RWPE2 (cell line): Measurements from ENCODE around the gene SUCO.

Experiments
- ATAC-seq: fragments of 200-7000 bp; cut with Tn5 transposase; 3 replicates; pipeline ENCODE4 v1.9.1; 2021; ENCODE audit warnings: low read depth
- DNase-seq: peaks from one replicate; pipeline ENCODE4 v3.0.0-alpha.2; 2020; ENCODE audit warnings: low spot score
- H3K27ac ChIP-seq: fragments of 450-650 bp; 2 replicates; pipeline ENCODE4 v1.5.1; 2017; ENCODE audit warnings: mild to moderate bottlenecking; ENCODE audit not compliant: poor library complexity, severe bottlenecking
- H3K27me3 ChIP-seq: fragments of 250-450 bp; sonication (Bioruptor Pico); 2 replicates; pipeline ENCODE4 v1.5.1; 2021; ENCODE audit warnings: mild to moderate bottlenecking, moderate library complexity; ENCODE audit not compliant: insufficient read depth, poor library complexity, severe bottlenecking
- H3K36me3 ChIP-seq: fragments of 250-450 bp; sonication (Bioruptor Pico); 2 replicates; pipeline ENCODE4 v1.5.1; 2020; ENCODE audit warnings: low read depth, mild to moderate bottlenecking, moderate library complexity
- H3K4me1 ChIP-seq: fragments of 250-450 bp; sonication (Bioruptor Pico); 2 replicates; pipeline ENCODE4 v1.5.1; 2021; ENCODE audit warnings: mild to moderate bottlenecking, moderate library complexity; ENCODE audit not compliant: insufficient read depth, poor library complexity, severe bottlenecking
- H3K4me3 ChIP-seq: fragments of 250-450 bp; sonication (Bioruptor Pico); 2 replicates; pipeline ENCODE4 v1.5.1; 2021; ENCODE audit warnings: mild to moderate bottlenecking, moderate library complexity; ENCODE audit not compliant: severe bottlenecking
- H3K9me3 ChIP-seq: fragments of 250-450 bp; sonication (Bioruptor Pico); 2 replicates; pipeline ENCODE4 v1.5.1; 2021; ENCODE audit warnings: mild to moderate bottlenecking, moderate library complexity; ENCODE audit not compliant: severe bottlenecking
- TF ChIP-seq, protein P1 (sequence below): fragments of 450-650 bp; IDR thresholded peaks from one replicate; pipeline ENCODE4 v1.5.1; 2017; ENCODE audit warnings: mild to moderate bottlenecking, moderate library complexity; ENCODE audit not compliant: poor library complexity, severe bottlenecking

The SUCO gene

DNA sequence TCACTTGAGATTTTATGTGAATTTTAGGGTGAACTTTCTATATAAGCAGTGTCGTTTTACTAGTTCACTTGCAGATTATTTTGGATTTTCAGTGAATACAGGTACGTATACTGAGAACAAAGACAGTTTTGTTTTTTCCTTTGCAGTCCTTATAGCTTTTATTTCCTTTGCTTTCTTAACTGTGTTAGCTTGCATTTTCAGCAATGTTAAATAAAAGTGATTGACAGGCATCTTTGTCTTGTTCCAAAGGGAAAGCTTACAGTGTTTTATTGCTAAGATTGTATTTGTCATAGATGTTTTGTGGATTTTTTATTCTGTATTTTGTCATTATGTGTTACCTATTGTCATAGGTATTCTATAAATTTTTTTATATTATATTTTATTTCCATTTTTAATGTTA, 72.7 kb downstream of the SUCO start:
- Histone ChIP-seq H3K4me3 (no peak overlapping the region), H3K27ac (no peak overlapping the region), H3K4me1 (no peaks in the 10 kb centered on the region), H3K27me3 (no peaks in the 10 kb centered on the region), H3K9me3 (no peaks in the 10 kb centered on the region), H3K36me3 (peaks cover 58% of the 10 kb centered on the region)
- ATAC-seq, result no peak
- no peak for DNase-seq
- TF ChIP-seq, protein P1, sequence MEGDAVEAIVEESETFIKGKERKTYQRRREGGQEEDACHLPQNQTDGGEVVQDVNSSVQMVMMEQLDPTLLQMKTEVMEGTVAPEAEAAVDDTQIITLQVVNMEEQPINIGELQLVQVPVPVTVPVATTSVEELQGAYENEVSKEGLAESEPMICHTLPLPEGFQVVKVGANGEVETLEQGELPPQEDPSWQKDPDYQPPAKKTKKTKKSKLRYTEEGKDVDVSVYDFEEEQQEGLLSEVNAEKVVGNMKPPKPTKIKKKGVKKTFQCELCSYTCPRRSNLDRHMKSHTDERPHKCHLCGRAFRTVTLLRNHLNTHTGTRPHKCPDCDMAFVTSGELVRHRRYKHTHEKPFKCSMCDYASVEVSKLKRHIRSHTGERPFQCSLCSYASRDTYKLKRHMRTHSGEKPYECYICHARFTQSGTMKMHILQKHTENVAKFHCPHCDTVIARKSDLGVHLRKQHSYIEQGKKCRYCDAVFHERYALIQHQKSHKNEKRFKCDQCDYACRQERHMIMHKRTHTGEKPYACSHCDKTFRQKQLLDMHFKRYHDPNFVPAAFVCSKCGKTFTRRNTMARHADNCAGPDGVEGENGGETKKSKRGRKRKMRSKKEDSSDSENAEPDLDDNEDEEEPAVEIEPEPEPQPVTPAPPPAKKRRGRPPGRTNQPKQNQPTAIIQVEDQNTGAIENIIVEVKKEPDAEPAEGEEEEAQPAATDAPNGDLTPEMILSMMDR, result no peak

DNA sequence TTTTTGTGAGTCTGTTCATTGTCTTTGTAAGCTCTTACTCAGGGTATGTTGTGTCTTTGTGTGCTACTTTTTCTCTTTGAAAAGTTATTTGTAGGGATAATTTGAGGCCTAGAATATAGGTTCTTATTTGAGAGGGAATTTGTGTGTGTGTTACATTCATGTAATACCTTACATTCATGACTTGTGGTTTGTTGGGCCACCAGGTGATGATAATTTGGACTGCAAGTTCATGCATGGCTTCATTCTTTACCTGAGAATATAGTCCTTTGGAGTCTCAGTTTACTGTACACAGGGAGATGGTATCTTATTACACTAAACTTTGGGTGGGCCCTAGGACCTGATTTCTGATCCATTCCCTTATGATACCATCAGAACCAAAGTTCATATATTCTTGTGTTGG, 74.2 kb downstream of the SUCO start:
- Histone ChIP-seq H3K27ac (no peak overlapping the region), H3K4me3 (no peak overlapping the region), H3K27me3 (no peaks in the 10 kb centered on the region), H3K36me3 (peaks cover 60% of the 10 kb centered on the region), H3K4me1 (no peaks in the 10 kb centered on the region), H3K9me3 (no peaks in the 10 kb centered on the region)
- ATAC-seq, result no peak
- DNase-seq, result no peak
- TF ChIP-seq, protein P1, result peak; percentile 21

DNA sequence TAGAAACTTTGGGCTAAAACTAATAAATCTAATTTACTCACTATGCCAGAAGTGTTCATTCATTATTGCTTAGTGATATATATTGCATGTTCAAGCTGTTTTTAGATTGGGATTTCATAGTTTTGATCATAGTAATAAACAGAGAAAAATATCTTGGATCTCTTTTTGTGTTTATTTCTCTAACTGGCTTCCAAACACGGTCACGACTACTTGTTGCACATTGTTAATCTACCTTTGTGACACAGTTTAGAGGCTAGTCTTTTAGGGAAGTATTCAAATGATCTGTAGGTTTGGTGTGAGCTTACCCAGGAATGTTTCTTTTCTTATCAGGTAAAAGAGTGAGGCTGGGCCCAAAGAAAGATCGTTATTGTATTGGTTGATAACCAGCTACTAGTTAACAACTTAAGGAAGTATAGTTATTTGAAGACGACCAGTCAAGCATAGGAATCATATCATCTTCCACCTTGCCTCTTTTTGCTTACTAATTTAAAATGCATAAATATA, 75.2 kb downstream of the SUCO start:
- no peaks in the 10 kb centered on the region for H3K9me3 ChIP-seq
- ATAC-seq (no peak), DNase-seq (no peak)
- peaks cover 51% of the 10 kb centered on the region for H3K36me3 ChIP-seq
- H3K4me3 ChIP-seq, result no peak overlapping the region
- TF ChIP-seq, protein P1, result no peak
- no peaks in the 10 kb centered on the region for H3K27me3 ChIP-seq
- no peak overlapping the region for H3K27ac ChIP-seq
- no peaks in the 10 kb centered on the region for H3K4me1 ChIP-seq

DNA sequence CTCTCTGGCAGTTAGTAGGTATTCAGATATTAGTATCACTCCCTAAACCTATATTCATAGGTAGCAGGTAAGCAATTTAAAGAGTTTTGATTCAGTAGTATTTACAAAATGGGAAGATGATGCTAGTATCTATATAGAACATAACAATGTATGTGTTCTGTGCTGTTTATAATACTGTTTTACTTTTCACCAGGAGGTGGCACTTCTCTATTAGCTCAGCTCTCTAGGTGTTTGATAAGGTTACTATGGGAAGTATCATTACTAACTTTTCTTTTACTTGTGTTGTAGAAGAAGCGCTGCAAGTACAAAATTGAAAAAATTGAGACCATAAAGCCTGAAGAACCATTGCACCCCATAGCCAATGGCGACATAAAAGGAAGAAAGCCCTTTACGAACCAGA, 76.6 kb downstream of the SUCO start:
- ATAC-seq, result peak; percentile 73; the same call in 2 of the 3 replicates
- H3K4me1 ChIP-seq, result no peaks in the 10 kb centered on the region
- TF ChIP-seq, protein P1, result peak; percentile 70
- H3K4me3 ChIP-seq, result no peak overlapping the region
- H3K36me3 ChIP-seq, result peaks cover 43% of the 10 kb centered on the region
- DNase-seq, result no peak
- no peaks in the 10 kb centered on the region for H3K9me3 ChIP-seq
- H3K27ac ChIP-seq, result no peak overlapping the region
- H3K27me3 ChIP-seq, result no peaks in the 10 kb centered on the region

DNA sequence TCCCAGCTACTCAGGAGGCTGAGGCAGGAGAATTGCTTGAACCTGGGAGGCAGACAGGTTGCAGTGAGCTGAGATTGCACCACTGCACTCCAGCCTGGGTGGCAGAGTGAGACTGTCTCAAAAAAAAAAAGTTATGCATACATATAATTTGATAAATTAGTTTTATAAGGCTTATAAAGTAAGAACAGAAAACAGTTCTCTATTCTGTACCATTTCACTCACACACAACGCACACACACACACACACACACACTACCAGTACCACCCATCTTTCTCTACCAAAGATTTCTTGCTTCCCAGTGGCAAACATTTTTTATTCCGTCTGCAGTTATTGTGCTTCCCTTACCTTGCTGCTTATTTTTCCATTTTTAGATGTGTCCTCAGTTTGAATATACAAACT, 79.5 kb downstream of the SUCO start:
- DNase-seq (no peak), ATAC-seq (no peak)
- H3K27me3 ChIP-seq, result no peaks in the 10 kb centered on the region
- no peaks in the 10 kb centered on the region for H3K9me3 ChIP-seq
- TF ChIP-seq, protein P1, result no peak
- no peak overlapping the region for H3K4me3 ChIP-seq
- peaks cover 38% of the 10 kb centered on the region for H3K36me3 ChIP-seq
- no peak overlapping the region for H3K27ac ChIP-seq
- no peaks in the 10 kb centered on the region for H3K4me1 ChIP-seq
